OCI-LY7 (cell line): ENCODE results near the gene PHETA1. TPM values are rescaled to one million over a fixed set of nuclear protein-coding genes. Genes with fewer than 3 reads are reported as not detected.

ENCODE experiments used
- BruUV-seq: library from RNA; stranded (reverse); fragments of 400-500 nt; replicated peaks from 2 replicates; lab custom pipeline; 2021; lab: Mats Ljungman, UMichigan
- CTCF ChIA-PET: fragments of 300-600 bp; sonication (Branson Sonifier 250); formaldehyde crosslinking; loops from one replicate; lab custom pipeline; 2022; ENCODE audit warnings: antibody characterized with exemption; ENCODE audit not compliant: unreplicated experiment; lab: Charles Lee
- POLR2A ChIA-PET: fragments of 300-600 bp; sonication (Branson Sonifier 250); formaldehyde crosslinking; loops from one replicate; lab custom pipeline; 2022; ENCODE audit warnings: antibody characterized with exemption; lab: Charles Lee
- DNase-seq: peaks from one replicate; pipeline ENCODE4 v3.0.0-alpha.2; 2015; ENCODE audit warnings: low spot score
- H2AFZ ChIP-seq: fragments of 200-600 bp; sonication (generic), shearing (Covaris generic); 2 replicates; pipeline ENCODE4 v1.6.1; 2014; ENCODE audit warnings: mild to moderate bottlenecking, antibody characterized with exemption, low read length, moderate library complexity
- H3K27ac ChIP-seq: fragments of 200-600 bp; sonication (generic); 2 replicates; pipeline ENCODE4 v1.5.1; 2014; ENCODE audit warnings: mixed run types, low read depth, mild to moderate bottlenecking, moderate library complexity, low read length, inconsistent platforms; ENCODE audit not compliant: poor library complexity, severe bottlenecking
- H3K36me3 ChIP-seq: fragments of 200-600 bp; sonication (generic); 2 replicates; pipeline ENCODE4 v1.6.1; 2014; ENCODE audit warnings: mild to moderate bottlenecking, antibody characterized with exemption, low read length, moderate library complexity, mixed read lengths; ENCODE audit not compliant: insufficient read depth
- H3K4me1 ChIP-seq: fragments of 200-600 bp; sonication (generic); 2 replicates; pipeline ENCODE4 v1.5.1; 2014; ENCODE audit warnings: mild to moderate bottlenecking, low read length; ENCODE audit not compliant: insufficient read depth, poor library complexity, severe bottlenecking
- H3K4me2 ChIP-seq: fragments of 200-600 bp; sonication (generic); 2 replicates; pipeline ENCODE4 v1.6.1; 2014; ENCODE audit warnings: mild to moderate bottlenecking, low read length
- H3K4me3 ChIP-seq: fragments of 200-600 bp; sonication (generic); 2 replicates; pipeline ENCODE4 v1.5.1; 2014; ENCODE audit warnings: mild to moderate bottlenecking, low read depth, low read length; ENCODE audit not compliant: poor library complexity, severe bottlenecking
- H3K79me2 ChIP-seq: fragments of 200-600 bp; sonication (generic); 2 replicates; pipeline ENCODE4 v1.6.1; 2016; ENCODE audit warnings: low read depth, mild to moderate bottlenecking, low read length, moderate library complexity, mixed read lengths; ENCODE audit not compliant: insufficient read depth
- H3K9me2 ChIP-seq: fragments of 200-600 bp; sonication (generic); 2 replicates; pipeline ENCODE4 v1.6.1; 2016; ENCODE audit warnings: mild to moderate bottlenecking, low read length, mixed read lengths; ENCODE audit not compliant: insufficient read depth
- H3K9me3 ChIP-seq: fragments of 200-600 bp; sonication (generic); 2 replicates; pipeline ENCODE4 v1.6.1; 2014; ENCODE audit warnings: mild to moderate bottlenecking, mixed run types, low read length, mixed read lengths
- H4K20me1 ChIP-seq: fragments of 200-600 bp; sonication (generic); 2 replicates; pipeline ENCODE4 v1.6.1; 2014; ENCODE audit warnings: mild to moderate bottlenecking, antibody characterized with exemption, low read length, moderate library complexity, mixed read lengths; ENCODE audit not compliant: insufficient read depth
- CTCF ChIP-seq: fragments of 200-600 bp; sonication (generic); conservative IDR thresholded peaks from 2 replicates; pipeline ENCODE4 v1.5.1; 2014; ENCODE audit warnings: mild to moderate bottlenecking, antibody characterized with exemption, low read length, moderate library complexity, mixed read lengths
- EZH2phosphoT487 ChIP-seq: fragments of 200-600 bp; sonication (generic); IDR thresholded peaks from 2 replicates; pipeline ENCODE4 v1.6.1; 2018; ENCODE audit warnings: low read depth, borderline replicate concordance, mild to moderate bottlenecking, mixed run types, antibody characterized with exemption, low read length, moderate library complexity, mixed read lengths
- intact Hi-C: fragments of 100-400 bp; cut with micrococcal nuclease; formaldehyde crosslinking; loops from one replicate; pipeline ENCODE4 v1.10.0; 2022; ENCODE audit not compliant: unreplicated experiment
- small RNA-seq: library from RNA; depleted of rRNA; stranded (forward); fragments of <200 nt; gene quantifications from one replicate; pipeline ENCODE3, GENCODE V24; 2014
- total RNA-seq, 2 experiments: library from RNA; depleted of rRNA in 1 of 2; stranded (reverse); fragments of >200 nt in 1 of 2; shearing (Covaris generic) in 1 of 2; gene quantifications; 2 replicates each; pipeline ENCODE4 v1.2.3, GENCODE V29; 2014 to 2022

PHETA1 gene
- total RNA-seq, 2 experiments from 2014 or later = 0.73 to 2.7 TPM

DNA sequence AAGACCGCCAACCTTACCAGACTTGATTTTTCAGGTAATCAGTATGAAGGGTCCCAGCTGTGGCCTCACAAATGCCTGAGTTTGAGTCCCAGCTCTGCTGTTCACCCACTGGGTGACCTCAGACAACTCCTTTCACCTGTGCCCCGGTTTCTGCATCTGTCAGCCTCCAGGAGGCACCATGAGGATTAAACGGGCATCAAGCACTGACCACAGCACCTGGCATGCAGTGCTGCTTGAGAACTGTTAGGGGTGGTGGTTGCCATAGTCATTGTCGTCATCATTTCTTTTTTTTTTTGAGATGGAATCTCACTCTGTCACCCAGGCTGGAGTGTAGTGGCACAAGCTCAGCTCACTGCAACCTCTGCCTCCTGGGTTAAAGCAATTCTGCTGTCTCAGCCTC, 57.9 kb downstream of the PHETA1 start:
- ChIA-PET POLR2A (no interaction called here), CTCF (no interaction called here)
- no peak overlapping the region for H2AFZ ChIP-seq
- H3K27ac ChIP-seq = no peak overlapping the region
- H3K4me2 ChIP-seq = no peak overlapping the region
- H3K9me3 ChIP-seq = peaks cover under 1% of the 10 kb centered on the region; the same call in 1 of the 2 replicates
- no peaks in the 10 kb centered on the region for H4K20me1 ChIP-seq
- H3K4me3 ChIP-seq = no peak overlapping the region
- TF ChIP-seq EZH2phosphoT487 (no peak), CTCF (no peak)
- H3K79me2 ChIP-seq = no peaks in the 10 kb centered on the region
- H3K4me1 ChIP-seq = no peaks in the 10 kb centered on the region
- BruUV-seq = no TSS peak
- no peak for DNase-seq
- intact Hi-C loops = loop anchor here (5.0 kb wide), 1 partner anchor 289 kb away; no protein-coding TSS in a partner anchor
- no peaks in the 10 kb centered on the region for H3K36me3 ChIP-seq
- H3K9me2 ChIP-seq = no peaks in the 10 kb centered on the region

Small RNAs within 50 kb of the gene (small RNA-seq; reads per million reads assigned to genes)
- not detected for gene RNA5SP373

Other genes with a start within 250 kb of the PHETA1 start
- 16.3 and 25.8 TPM in 2 replicates for gene SH2B3, start 36.8 kb upstream of the PHETA1 start, total RNA-seq (2014; rRNA removed; shearing (Covaris generic))
- gene SH2B3, start 36.8 kb upstream of the PHETA1 start, total RNA-seq (2022) = 45.9 and 51.3 TPM in 2 replicates
- gene ATXN2, start 230.2 kb upstream of the PHETA1 start, total RNA-seq (2014; rRNA removed; shearing (Covaris generic)) = 21.2 and 36.1 TPM in 2 replicates
- gene ATXN2, start 230.2 kb upstream of the PHETA1 start, total RNA-seq (2022) = 81.4 and 89.0 TPM in 2 replicates